GM12873 (cell line): ENCODE data around the gene PLXNA4.

Source experiments
- CTCF ChIP-seq: IDR thresholded peaks from 2 replicates; pipeline ENCODE4 v1.5.1; 2012; ENCODE audit warnings: low read depth, mild to moderate bottlenecking, moderate library complexity, low read length, control low read depth; ENCODE audit not compliant: insufficient read depth; ENCODE audit errors: missing control alignments

Gene PLXNA4

DNA sequence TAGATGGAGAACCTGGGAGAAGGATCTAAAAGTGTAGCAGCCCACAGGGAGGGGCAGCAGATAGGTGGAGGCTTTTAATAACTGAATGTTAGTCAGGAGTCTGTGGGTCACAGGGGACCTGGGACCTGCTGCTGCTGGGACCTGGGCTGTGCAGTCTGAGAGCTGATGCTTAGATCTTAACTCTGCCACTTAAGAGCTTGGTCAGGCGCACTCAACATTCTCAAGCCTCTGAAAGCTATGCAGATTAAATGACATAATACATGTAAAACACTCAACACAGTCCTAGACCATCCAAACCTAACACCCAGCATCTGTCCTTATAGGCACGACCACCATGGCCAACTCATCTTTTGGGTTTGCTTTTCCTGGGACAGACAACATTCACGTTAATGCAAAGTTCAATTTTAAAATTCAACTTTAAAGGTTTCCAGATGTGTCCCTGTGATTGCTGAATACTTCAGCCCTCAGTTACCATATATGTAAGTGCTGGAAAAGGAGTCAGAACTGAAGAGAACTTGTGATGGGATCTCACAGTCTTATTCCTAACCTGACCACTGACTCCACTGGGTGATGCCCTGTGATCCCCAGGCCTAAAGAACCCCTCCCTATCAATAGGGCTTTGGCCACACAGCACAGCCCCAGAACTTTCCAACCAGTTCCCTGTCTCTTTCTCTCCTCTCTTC is 321.0 kb downstream of the PLXNA4 start:
- TF ChIP-seq CTCF = no peak

GRCh38 chr7:132254455-132254854 is 321.8 kb downstream of the PLXNA4 start:
- TF ChIP-seq CTCF = no peak

DNA sequence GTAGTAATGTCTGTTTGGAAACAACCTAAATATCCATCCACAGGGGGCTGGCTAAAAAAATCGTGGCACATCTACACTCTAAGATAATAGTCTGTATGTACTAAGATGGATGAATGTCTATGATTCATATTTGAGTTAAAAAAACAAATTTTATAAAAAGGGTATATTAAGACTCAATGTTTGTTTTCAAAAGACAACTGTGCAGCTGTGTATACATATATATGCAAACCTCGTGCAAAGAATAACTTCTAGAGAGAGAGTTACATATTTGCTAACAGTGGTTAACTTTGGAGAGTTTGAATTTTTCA is 323.5 kb downstream of the PLXNA4 start:
- TF ChIP-seq CTCF = no peak

DNA sequence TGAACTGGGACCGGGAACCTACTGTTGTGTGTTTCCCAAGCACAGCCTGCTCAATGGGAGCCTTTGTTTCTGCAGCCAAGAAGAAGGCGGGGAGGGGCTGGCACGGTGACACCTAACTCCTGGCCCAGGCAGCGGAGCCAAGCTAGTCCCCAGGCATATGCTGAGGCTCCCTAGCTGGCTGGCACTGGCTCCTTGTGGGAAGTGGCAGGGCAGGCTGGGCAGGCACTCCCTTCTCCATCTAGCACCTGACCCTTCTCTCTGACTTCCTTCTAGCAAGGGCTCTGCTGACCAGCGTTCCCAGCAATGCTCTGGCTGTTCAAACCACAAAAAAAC is 325.0 kb downstream of the PLXNA4 start:
- TF ChIP-seq CTCF = no peak

DNA sequence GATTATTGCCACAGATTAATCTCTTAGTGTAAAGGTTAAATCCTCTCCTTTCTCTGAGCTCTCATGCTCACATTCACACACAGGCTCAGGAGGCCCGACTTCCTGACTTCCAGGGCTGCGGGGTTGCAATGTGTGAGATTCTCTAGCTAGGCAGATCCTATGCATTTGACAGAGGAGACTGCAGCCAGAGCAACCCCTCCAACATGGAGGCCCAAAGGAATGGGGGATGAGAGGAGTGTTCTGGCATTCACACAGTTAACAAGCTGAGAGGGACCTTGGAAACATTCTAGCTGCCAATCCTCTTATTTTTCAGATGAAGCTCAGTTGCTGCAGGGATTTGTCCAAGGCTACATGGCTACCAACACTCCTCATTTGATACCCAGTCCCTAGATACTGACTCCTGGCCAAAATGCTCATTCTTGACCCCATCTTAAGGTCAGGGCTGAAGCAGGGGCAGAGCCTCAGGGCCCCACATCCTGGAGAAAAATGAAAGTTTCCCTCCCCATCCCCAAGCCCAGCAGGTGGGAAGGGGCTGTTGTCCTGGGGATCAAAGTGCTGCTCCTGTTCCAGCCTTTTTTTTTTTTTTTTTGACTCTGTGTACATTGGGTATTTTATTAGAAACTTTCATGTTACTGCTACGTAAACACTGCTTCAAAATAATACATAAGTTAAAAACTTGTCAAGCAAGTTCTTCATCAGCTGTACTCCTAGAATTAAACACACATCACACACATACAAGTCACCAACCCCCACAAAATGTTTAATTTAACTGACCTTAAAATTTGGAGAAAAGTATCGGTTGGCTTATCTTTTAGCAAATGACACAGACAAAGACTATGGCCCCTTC is 325.6 kb downstream of the PLXNA4 start:
- no peak for TF ChIP-seq CTCF

GRCh38 chr7:132249256-132249971 is 326.9 kb downstream of the PLXNA4 start:
- TF ChIP-seq CTCF = peak; percentile 8

DNA sequence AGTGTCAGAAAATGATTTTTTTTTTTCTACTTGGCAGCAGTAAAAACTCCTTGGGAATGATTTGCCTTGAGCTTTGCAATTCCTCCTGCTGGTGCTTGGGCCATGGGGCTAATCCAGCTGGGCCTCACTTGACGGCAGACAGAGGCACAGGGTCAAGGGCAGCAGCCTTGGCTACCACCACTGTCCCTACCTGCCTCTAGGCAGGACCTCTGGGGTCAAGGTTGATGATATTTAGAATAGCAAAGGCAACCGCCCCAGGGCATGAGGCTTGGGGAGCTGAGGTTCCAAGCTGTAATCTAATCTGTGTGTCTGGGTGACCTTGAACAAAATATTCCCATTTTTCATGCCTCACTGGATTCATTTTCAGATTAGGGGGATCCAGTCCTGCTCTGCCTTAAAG is 327.4 kb downstream of the PLXNA4 start:
- TF ChIP-seq CTCF = no peak
